Naive B cell (primary cell): ENCODE data around the gene MCC. TPM values are rescaled to one million over a fixed set of nuclear protein-coding genes. Genes with fewer than 3 reads are reported as not detected.

Source experiments
- ATAC-seq, 2 donors: fragments of 150-1000 bp; cut with Tn5 transposase; 2 replicates each; pipeline ENCODE4 v1.10.0; 2021; ENCODE audit warnings: low read depth in 2 of 2, mild to moderate bottlenecking in 2 of 2, moderate library complexity in 2 of 2
- DNase-seq: peaks from one replicate; pipeline ENCODE4 v3.0.0; 2022
- H3K27ac Mint-ChIP-seq, 6 donors: one replicate each; pipeline ENCODE4 v1.8.0; 2020 to 2022; ENCODE audit warnings: mild to moderate bottlenecking in 6 of 6, mixed read lengths in 6 of 6, moderate library complexity in 5 of 6, inconsistent platforms in 2 of 6
- H3K27me3 Mint-ChIP-seq, 3 donors: one replicate each; pipeline ENCODE4 v1.8.0; 2021 to 2022; ENCODE audit warnings: mixed read lengths in 3 of 3, mild to moderate bottlenecking in 1 of 3
- H3K36me3 Mint-ChIP-seq, 2 donors: one replicate each; pipeline ENCODE4 v1.8.0; 2020 to 2022; ENCODE audit warnings: mixed read lengths in 2 of 2, inconsistent platforms in 1 of 2, mild to moderate bottlenecking in 1 of 2
- H3K4me1 Mint-ChIP-seq, 3 donors: one replicate each; pipeline ENCODE4 v1.8.0; 2020 to 2022; ENCODE audit warnings: mixed read lengths in 3 of 3, inconsistent platforms in 1 of 3, mild to moderate bottlenecking in 1 of 3, moderate library complexity in 1 of 3
- H3K4me3 Mint-ChIP-seq, 8 donors: one replicate each; pipeline ENCODE4 v1.8.0; 2020 to 2022; ENCODE audit warnings: mild to moderate bottlenecking in 8 of 8, mixed read lengths in 8 of 8, moderate library complexity in 8 of 8, inconsistent platforms in 2 of 8
- H3K9me3 Mint-ChIP-seq, 7 donors: one replicate each; pipeline ENCODE4 v1.8.0; 2020 to 2022; ENCODE audit warnings: mixed read lengths in 7 of 7, mild to moderate bottlenecking in 5 of 7, inconsistent platforms in 2 of 7, moderate library complexity in 1 of 7
- polyA plus RNA-seq, 6 donors: library from polyadenylated mRNA; unstranded; fragments of 300-500 nt; fragmentation: Illumina TruSeq; gene quantifications; one replicate each; pipeline ENCODE4 v1.2.3, GENCODE V29; 2021; ENCODE audit warnings: low read depth in 6 of 6

Gene MCC
- polyA plus RNA-seq, 6 donors from 2014 or later, result 0.16 to 0.56 (median 0.31) TPM; not detected in 1

DNA sequence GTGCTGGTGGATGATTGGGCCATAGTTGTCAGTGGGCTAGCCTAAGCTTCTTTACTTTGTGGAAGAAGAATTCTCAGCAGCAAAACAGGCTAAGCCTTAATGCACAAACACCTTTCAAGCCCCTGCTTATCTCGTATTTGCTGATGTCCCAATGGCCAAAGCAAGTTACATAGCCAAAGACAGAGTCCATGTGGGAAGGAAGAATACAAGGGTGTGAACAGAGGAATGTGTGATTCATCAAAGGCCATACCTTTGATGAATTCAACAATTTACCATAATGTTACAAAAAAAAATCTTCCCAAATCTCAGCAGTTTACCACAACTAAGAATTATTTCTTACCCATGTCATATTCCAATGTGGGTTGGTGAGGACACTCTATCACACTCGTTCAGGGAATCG, 24.1 kb upstream of the MCC start:
- DNase-seq (no peak), ATAC-seq (no peak)
- Mint-ChIP-seq H3K4me3 (peak overlapping the region in 5 of 8 donors; percentile 3 to 95 (median 63)), H3K4me1 (peaks cover 23 to 31% (median 23%) of the 10 kb centered on the region in 3 donors), H3K27me3 (peaks cover 25 to 42% (median 26%) of the 10 kb centered on the region in 3 donors), H3K27ac (no peak overlapping the region), H3K9me3 (no peaks in the 10 kb centered on the region), H3K36me3 (peaks cover 0 to 4% of the 10 kb centered on the region in 2 donors)

DNA sequence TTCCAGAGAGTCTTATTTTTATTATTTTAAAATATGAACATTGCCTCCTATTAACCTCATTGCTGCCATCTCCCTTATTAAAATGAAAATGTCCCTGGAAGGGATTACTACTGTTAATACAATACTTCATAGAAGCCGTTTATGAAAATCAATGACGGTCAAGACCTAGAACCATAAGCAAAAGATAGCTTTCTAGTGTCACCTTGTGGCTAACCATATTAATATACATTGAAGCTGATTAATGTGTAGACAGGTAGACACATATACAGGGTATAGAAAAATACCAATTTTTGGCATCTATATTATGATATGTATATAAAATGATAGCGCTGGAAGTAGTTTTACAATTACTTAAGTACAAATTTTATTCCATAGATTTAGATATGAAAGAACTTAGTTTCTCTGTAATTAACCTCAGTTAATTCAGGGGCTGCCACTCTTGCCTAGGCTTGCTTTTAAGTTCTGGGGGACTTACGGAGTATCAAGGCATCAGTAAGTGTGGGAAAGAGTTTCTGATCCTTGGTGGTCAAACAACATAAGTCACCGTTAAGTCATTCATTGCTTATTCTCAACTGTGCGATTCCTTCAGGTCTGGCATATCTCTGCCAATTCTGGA, 22.7 kb upstream of the MCC start:
- Mint-ChIP-seq H3K36me3 (peaks cover 0 to 4% of the 10 kb centered on the region in 2 donors), H3K27me3 (peaks cover 29 to 47% (median 30%) of the 10 kb centered on the region in 3 donors), H3K4me3 (no peak overlapping the region), H3K27ac (no peak overlapping the region), H3K4me1 (peaks cover 17 to 26% (median 18%) of the 10 kb centered on the region in 3 donors), H3K9me3 (no peaks in the 10 kb centered on the region)
- ATAC-seq (no peak), DNase-seq (no peak)

DNA sequence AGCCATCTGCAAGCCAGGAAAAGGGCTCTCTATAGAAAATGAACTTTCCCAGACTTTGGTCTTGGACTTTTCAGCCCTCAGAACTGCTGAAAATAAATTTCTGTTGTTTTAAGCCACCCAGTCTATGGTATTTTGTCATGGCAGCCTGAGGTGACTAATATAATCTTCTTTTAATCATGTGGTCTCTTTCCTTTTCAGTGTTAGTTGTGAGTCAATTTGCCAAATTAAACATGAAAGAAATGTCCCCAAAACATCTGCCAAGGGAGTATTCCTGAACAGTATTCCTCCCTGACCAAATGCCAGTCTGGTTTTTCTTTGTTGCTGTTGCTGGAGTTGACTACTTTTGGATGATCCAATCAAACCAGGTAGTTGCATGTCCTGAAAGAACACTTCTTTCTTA, 20.5 kb upstream of the MCC start:
- Mint-ChIP-seq H3K4me1 (peaks cover 0 to 10% (median 3%) of the 10 kb centered on the region in 3 donors), H3K9me3 (no peaks in the 10 kb centered on the region)
- no peak for ATAC-seq

DNA sequence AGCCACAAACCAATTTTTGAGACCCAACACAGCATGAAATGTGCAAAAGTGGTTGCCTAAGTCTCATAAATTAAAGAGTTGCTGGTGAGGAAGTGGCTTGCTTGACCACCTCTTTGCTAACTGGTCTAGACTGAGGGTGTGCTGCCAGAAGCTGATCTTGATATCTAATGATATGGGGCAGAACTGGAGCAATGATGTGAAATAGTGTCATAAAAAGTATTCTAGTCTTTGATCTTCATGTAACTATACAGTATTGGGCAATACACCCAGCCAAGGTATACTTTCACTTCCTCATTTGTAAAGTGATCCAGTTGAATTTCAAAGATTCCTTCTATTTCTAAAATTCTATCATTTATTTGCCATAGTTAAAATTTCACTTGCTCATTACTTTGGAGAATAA, 19.3 kb upstream of the MCC start:
- DNase-seq (peak; percentile 17), ATAC-seq (peak in 1 of 2 donors; percentile 56)
- H3K36me3 Mint-ChIP-seq, result no peaks in the 10 kb centered on the region
- H3K4me1 Mint-ChIP-seq, result peaks cover 0 to 3% (median 0%) of the 10 kb centered on the region in 3 donors
- peaks cover 47 to 60% (median 57%) of the 10 kb centered on the region in 3 donors for H3K27me3 Mint-ChIP-seq
- H3K9me3 Mint-ChIP-seq, result no peaks in the 10 kb centered on the region
- no peak overlapping the region for H3K4me3 Mint-ChIP-seq
- H3K27ac Mint-ChIP-seq, result no peak overlapping the region

More for the DNA sequence above, 20.5 kb upstream of the MCC start:
- DNase-seq, result no peak
- Mint-ChIP-seq H3K27ac (no peak overlapping the region), H3K27me3 (peaks cover 36 to 61% (median 46%) of the 10 kb centered on the region in 3 donors), H3K4me3 (no peak overlapping the region), H3K36me3 (no peaks in the 10 kb centered on the region)

DNA sequence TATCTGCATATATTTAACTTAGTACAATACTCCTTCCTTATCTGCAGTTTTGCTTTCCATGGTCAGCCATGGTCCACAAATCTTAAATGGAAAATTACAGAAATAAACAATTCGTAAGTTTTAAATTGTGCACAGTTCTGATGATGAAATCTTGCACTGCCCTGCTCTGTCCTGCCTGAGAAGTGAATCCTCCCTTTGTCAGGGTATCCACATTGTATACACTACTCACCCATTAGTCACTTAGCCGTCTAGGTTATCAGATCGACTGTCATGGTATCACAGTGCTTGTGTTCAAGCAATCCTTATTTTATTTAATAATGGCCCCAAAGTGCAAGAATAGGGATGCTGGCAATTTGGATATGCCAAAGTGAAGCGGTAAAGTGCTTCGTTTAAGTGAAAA, 16.9 kb upstream of the MCC start:
- Mint-ChIP-seq H3K27ac (no peak overlapping the region), H3K4me3 (no peak overlapping the region), H3K27me3 (peaks cover 63 to 78% (median 66%) of the 10 kb centered on the region in 3 donors)

DNA sequence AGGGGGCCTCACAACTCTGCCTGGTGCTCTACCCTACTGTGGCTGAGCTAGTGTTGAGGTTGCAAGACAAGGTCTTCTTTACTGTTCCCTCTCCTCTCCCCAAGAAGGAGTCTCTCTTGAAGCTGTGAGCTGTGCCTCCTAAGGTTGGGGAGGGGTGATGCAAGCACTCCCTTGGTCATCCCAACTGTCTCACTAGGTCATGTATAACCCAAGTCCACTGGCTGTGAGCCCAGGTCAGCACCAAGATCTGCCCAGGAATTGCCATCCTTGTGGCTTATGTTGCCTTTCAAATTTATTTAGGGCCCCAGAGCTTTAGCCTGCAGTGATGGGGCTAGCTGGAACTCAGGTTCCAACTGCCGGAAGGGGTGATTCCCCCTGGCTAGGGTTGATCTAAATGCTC, 14.9 kb upstream of the MCC start:
- Mint-ChIP-seq H3K4me1 (peaks cover 0 to 3% (median 0%) of the 10 kb centered on the region in 3 donors), H3K36me3 (peaks cover 0 to 9% of the 10 kb centered on the region in 2 donors), H3K4me3 (no peak overlapping the region), H3K27me3 (peaks cover 52 to 74% (median 68%) of the 10 kb centered on the region in 3 donors), H3K9me3 (peaks cover 0 to 23% (median 13%) of the 10 kb centered on the region in 7 donors), H3K27ac (no peak overlapping the region)
- DNase-seq (no peak), ATAC-seq (no peak)

More for the DNA sequence above, 16.9 kb upstream of the MCC start:
- DNase-seq (no peak), ATAC-seq (no peak)
- H3K4me1 Mint-ChIP-seq, result peaks cover 0 to 3% (median 0%) of the 10 kb centered on the region in 3 donors
- H3K36me3 Mint-ChIP-seq, result peaks cover 0 to 9% of the 10 kb centered on the region in 2 donors
- peaks cover 0 to 18% (median 9%) of the 10 kb centered on the region in 7 donors for H3K9me3 Mint-ChIP-seq

DNA sequence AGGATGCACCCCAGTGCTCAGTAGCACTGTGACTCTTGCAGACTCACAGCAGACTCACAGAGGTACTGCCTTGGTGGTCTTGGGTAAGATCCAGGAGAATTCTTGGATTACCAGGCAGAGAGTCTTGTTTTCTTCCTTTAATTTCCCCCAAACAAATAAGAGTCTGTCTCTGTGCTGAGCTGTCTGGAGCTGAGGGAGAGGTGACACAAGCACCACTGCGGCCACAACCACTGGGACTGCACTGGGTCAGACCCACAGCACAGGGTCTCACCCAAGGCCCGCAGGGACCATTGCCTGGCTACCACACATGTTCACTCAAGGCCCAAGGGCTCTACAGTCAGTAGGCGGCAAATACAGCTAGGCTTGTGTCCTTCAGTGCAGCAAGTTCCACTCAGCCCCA, 13.8 kb upstream of the MCC start:
- H3K27me3 Mint-ChIP-seq, result peaks cover 43 to 78% (median 73%) of the 10 kb centered on the region in 3 donors
- H3K4me1 Mint-ChIP-seq, result no peaks in the 10 kb centered on the region

DNA sequence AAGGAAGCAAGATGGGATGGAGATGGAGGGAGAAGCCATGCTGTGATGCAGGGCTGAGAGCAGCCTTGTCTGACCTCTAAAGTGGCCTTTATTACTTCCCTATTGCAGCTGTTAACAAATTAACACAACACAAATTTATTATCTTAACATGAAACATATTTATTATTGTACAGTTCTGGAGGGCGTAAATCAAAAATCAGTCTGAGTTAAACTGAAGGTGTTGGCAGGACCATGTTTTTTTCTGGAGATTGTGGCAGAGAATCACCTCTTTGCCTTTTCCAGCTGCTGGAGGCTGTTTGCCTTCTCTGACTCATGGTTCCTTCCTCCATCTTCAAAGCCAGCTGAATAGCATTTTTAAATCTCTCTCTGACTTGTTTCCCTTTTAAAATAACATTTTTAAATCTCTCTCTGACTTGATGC, 7.2 kb upstream of the MCC start:
- DNase-seq, result no peak
- Mint-ChIP-seq H3K4me3 (no peak overlapping the region), H3K27me3 (peaks cover 28 to 56% (median 54%) of the 10 kb centered on the region in 3 donors), H3K9me3 (peaks cover 6 to 25% (median 12%) of the 10 kb centered on the region in 7 donors), H3K36me3 (peaks cover 0 to 8% of the 10 kb centered on the region in 2 donors), H3K27ac (no peak overlapping the region), H3K4me1 (no peaks in the 10 kb centered on the region)
- ATAC-seq, result no peak

More for the DNA sequence above, 13.8 kb upstream of the MCC start:
- Mint-ChIP-seq H3K27ac (no peak overlapping the region), H3K36me3 (peaks cover 0 to 9% of the 10 kb centered on the region in 2 donors), H3K4me3 (no peak overlapping the region), H3K9me3 (peaks cover 0 to 23% (median 13%) of the 10 kb centered on the region in 7 donors)
- no peak for ATAC-seq
- no peak for DNase-seq

DNA sequence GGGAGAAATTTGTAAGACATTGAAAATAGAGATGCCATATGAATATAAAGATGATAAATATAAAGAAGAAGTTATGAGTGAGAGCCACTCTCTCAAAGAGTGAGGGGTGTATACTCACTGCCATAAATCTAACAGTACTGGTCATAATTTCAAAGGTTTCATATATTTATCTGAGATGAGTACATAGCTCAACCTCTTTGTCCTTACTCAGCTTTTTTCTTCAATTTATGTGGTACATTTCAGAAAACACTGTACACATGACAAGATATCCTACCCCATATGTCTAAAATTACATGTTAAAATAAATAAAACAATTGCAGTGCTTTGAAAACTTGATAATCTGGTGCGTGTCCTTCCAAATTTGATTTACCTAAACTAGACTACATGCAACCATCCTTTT, 5.2 kb upstream of the MCC start:
- no peak for DNase-seq
- H3K36me3 Mint-ChIP-seq, result peaks cover 11 to 21% of the 10 kb centered on the region in 2 donors
- ATAC-seq, result no peak
- no peak overlapping the region for H3K4me3 Mint-ChIP-seq
- H3K27me3 Mint-ChIP-seq, result peaks cover 35 to 58% (median 57%) of the 10 kb centered on the region in 3 donors
- peaks cover 0 to 6% (median 2%) of the 10 kb centered on the region in 3 donors for H3K4me1 Mint-ChIP-seq
- peaks cover 12 to 32% (median 24%) of the 10 kb centered on the region in 7 donors for H3K9me3 Mint-ChIP-seq
- H3K27ac Mint-ChIP-seq, result no peak overlapping the region

DNA sequence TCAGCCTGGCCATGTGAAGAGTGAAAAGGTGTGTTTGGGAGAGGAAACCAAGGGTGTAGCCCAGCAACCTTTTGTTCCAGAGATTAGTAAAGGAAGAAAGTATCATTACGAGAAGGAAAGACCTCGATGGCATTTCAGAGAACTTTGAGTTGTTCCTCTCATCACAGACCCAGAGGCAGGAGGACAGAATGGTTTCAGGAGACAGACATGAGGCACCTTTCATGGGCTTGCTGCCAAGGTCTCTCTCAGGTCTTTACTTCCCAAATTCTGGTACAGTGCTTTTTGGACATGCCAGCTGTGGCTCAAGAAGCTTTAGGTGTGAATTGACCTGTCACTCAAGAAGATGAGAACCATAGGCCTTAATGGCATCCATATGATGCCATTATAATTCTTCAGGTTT, 2.8 kb upstream of the MCC start:
- peaks cover 50 to 67% (median 51%) of the 10 kb centered on the region in 3 donors for H3K27me3 Mint-ChIP-seq
- no peak for DNase-seq
- H3K4me3 Mint-ChIP-seq, result no peak overlapping the region
- peaks cover 11 to 21% of the 10 kb centered on the region in 2 donors for H3K36me3 Mint-ChIP-seq
- H3K27ac Mint-ChIP-seq, result no peak overlapping the region
- ATAC-seq, result no peak
- H3K4me1 Mint-ChIP-seq, result peaks cover 0 to 17% (median 15%) of the 10 kb centered on the region in 3 donors
- H3K9me3 Mint-ChIP-seq, result peaks cover 12 to 32% (median 27%) of the 10 kb centered on the region in 7 donors

DNA sequence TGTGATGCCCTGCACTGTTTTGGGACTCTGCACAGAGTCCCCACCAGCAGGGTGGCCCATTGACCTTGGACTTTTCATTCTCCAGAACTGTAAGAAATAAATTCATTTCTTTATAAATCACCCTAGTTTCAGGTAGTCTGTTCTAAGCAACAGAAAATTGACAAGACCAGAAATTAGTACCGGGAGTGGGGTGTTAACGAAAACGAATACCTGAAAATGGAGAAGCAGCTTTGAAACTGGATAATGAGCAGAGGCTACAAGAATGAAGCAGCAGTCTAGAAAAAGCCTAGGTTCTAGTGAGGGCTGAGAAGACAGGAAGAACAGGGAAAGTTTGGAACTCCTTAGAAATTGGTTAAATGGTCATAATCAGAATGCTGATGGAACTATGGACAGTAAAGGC, 2.1 kb upstream of the MCC start:
- H3K27me3 Mint-ChIP-seq, result peaks cover 57 to 68% (median 57%) of the 10 kb centered on the region in 3 donors
- DNase-seq, result no peak

DNA sequence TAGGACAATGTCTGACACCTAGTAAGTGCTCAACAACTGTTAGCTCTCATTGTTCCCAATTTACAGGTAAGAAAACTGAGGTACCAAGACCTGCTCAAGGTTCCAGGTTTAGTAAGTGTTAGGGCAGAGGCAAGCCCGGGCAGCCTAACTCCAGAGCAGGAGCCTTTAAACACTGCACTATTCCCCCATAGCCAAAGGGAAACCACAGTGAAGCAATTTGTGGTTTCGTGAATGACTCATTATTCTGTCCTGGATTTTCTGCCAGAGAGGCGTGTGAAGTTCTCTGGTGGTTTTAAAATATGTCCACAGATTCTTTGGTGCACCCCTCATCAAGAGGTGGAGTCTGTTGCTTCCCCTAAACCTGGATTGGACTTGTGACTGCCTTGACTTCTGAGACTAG, 1.0 kb upstream of the MCC start:
- Mint-ChIP-seq H3K9me3 (peaks cover 12 to 32% (median 27%) of the 10 kb centered on the region in 7 donors), H3K27ac (no peak overlapping the region), H3K4me1 (peaks cover 0 to 17% (median 15%) of the 10 kb centered on the region in 3 donors), H3K4me3 (peak overlapping the region in 3 of 8 donors; percentile 62 to 69 (median 69)), H3K36me3 (peaks cover 11 to 21% of the 10 kb centered on the region in 2 donors), H3K27me3 (peaks cover 65 to 77% (median 68%) of the 10 kb centered on the region in 3 donors)
- no peak for DNase-seq
- no peak for ATAC-seq

More for the DNA sequence above, 2.1 kb upstream of the MCC start:
- peaks cover 12 to 32% (median 27%) of the 10 kb centered on the region in 7 donors for H3K9me3 Mint-ChIP-seq
- ATAC-seq, result no peak
- peaks cover 0 to 17% (median 15%) of the 10 kb centered on the region in 3 donors for H3K4me1 Mint-ChIP-seq
- H3K36me3 Mint-ChIP-seq, result peaks cover 11 to 21% of the 10 kb centered on the region in 2 donors
- peak overlapping the region in 2 of 8 donors; percentile 9 to 59 for H3K4me3 Mint-ChIP-seq
- no peak overlapping the region for H3K27ac Mint-ChIP-seq

DNA sequence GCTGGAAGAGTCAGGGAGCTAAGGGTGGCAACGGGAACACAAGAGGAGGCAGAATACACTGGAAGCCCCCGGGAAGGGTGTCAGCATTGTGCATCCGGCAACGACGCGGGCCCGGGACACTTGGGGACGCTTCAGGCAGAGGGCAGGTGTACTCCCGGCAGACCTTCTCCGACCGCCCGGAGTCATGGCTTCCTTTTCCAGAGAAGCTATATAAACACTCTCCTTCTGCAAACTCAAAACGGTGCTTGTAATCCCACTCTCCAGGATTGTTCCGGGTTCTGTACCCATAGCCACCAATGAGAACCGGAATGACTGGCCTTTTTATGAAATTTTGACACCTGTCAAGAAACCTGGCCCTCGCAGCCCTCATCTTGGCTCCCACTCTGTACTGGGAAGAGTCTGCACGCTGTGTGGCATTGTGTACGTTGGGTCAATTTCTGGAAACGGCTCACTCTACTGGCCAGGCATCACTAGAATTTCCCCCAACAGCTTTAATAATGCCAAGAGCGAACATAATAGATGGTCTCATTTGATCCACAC, 462 bp upstream of the MCC start:
- ATAC-seq, result no peak
- Mint-ChIP-seq H3K4me1 (peaks cover 0 to 17% (median 15%) of the 10 kb centered on the region in 3 donors), H3K27me3 (peaks cover 68 to 83% (median 73%) of the 10 kb centered on the region in 3 donors), H3K4me3 (peak overlapping the region; percentile 50 to 82 (median 69)), H3K27ac (no peak overlapping the region), H3K36me3 (peaks cover 11 to 21% of the 10 kb centered on the region in 2 donors), H3K9me3 (peaks cover 12 to 32% (median 27%) of the 10 kb centered on the region in 7 donors)
- DNase-seq, result no peak
